SIG-M5 treated with dmso at 0.1 percent for 504 hours (cell line): Measurements from ENCODE around the gene ALCAM.
A peak's percentile ranks its signal among the peaks of the same experiment; 100 is the strongest.

ENCODE experiments used
- DNase-seq: peaks from one replicate; lab custom pipeline; 2025; ENCODE audit not compliant: unreplicated experiment; lab: John Stamatoyannopoulos, UW

The ALCAM gene

GRCh38 chr3:105466495-105467404, 100.0 kb downstream of the ALCAM start:
- DNase-seq: no peak

GRCh38 chr3:105470851-105471250, 104.1 kb downstream of the ALCAM start:
- DNase-seq: no peak

- no peak for DNase-seq
These were observed 107.0 kb downstream of the ALCAM start for GRCh38 chr3:105473521-105474223.

DNA sequence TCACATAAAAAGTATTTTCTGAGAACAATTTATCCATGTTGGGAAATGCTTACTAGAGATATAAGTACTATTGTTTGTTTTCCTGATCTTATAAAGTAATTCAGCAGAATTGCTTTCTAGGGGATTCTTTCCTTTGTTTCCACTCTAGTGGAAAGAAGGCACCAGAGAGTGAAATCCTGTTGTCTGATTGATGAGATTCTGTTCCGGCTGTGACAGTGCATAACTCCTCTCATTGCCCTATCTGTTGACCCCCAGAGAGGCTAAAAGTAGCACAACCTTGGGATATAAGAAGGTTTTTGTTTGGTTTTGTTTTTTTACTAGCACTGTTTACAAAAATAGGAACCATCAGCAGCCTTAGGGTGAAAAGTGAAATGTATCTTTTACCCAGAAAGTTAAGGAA, 114.1 kb downstream of the ALCAM start:
- no peak for DNase-seq

- DNase-seq: no peak
These were observed 116.8 kb downstream of the ALCAM start for GRCh38 chr3:105483476-105483875.

DNA sequence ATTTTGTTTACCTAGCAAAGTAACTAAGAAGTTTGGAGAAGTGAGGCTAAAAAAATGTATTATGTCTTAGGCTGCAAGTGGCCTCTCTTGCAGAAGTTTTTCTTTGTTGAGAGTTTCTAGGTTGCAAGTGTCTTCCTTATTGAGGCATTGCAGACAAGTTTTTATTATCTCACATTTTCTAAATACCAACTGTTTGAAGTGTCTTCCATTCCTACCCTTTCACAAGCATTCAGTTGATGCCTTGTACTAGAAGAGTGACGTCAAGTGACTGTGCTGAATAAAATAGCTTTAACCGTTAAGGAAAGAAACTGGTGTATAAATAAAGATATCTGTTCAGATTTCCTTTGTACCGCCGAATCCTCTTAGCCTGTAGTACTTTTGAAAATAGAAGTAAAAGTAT, 123.3 kb downstream of the ALCAM start:
- no peak for DNase-seq

DNA sequence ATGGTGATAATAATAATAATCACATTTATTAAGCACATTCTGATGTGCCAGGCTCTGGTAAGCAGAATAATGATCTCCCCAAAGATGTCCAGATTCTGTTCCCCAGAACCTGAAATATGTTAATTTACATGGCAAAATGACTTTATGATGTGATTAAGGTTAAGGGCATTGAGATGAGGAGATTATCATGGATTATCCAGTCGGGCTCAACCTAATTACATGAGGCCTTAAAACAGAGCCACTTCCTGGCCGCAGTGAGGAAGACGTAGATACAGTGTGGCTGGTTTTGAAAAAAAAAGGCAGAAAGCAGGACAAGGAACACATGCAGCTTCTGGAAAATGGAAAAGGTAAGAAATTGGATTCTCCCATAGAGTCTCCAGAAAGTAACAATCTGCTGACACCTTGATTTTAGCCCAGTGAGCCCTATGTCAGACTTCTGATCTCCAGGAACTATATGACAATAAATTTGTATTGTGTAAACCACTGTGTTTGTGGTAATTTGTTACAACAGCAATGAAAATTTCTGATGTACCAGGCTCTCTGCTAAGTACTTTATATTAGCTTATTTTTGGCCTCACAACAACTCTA, 126.7 kb downstream of the ALCAM start:
- DNase-seq: no peak

DNA sequence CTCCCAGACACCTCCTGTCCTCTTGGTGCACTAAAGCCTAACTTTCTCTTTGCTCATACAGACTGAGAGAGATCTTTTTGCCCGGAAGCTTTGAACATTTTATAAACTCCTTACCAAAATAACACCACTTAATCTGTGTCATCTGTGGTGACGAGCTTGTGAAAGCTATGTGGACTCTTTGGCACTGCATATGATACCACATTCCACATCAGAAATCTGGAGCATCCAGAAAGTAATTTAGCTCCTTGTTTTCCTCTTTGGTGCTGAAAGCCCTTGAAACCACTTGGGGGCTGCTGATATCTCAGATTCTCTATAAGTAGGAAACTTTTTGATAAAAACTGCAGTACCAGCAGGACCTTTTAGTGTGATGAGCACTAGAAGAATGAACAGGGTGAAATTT, 128.3 kb downstream of the ALCAM start:
- DNase-seq: no peak

DNA sequence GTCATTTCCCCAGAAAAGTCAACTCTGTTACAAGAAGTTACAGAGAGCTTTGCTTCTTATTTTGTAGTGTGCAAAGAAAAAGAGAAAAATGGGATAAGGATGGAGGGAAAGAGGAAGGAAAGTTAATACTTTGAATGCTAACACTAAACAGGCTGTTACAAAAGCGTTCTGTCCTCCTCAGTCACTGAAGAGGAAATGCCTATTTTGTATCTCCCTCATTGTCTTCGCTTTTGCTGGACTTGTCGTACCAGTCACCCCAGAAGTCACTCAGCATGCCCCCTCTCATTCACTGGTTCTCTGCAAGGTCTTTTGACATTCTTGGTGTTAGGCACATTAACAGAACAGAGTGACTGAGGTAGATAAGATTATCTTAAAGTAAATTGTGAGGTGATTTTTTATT, 129.6 kb downstream of the ALCAM start:
- no peak for DNase-seq

DNA sequence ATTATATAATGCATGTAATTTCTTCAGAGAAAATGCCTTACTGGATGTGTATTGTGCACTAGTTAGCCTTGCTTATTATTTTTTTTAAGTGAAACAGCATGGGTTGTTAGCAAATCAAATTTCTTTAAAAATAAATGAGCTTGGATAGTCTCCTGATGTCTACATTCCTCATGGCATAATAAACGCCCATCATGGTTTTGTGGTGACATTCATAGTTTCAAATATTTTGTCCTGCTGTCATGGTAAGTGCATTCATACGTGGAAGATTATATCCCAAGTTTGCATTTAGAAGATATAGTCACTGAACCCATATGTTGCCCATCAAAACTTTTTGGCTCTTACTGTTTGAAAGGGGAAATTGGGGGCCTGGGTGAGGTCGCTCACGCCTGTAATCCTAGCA, 130.7 kb downstream of the ALCAM start:
- DNase-seq: no peak

DNA sequence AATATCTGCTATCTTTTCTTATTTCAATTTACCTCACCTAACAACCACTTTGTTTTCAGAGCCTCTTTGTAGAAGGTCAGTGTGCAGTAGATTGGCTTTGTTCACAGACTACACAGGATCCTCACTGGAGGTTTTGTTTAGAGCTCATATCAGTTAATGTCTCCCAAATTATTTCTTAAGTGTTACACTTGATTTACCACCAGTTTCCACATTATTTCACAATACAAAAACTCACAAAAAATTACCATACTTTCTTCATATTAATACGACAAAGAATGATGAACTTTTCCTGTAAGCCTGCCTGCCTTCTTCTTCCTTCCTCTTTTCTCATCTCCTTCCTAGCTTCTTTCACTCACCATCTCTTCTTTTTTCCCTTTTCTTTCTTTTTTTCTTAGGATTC, 133.3 kb downstream of the ALCAM start:
- DNase-seq: no peak

- DNase-seq: no peak
These were observed 135.6 kb downstream of the ALCAM start for GRCh38 chr3:105502333-105502732.

DNA sequence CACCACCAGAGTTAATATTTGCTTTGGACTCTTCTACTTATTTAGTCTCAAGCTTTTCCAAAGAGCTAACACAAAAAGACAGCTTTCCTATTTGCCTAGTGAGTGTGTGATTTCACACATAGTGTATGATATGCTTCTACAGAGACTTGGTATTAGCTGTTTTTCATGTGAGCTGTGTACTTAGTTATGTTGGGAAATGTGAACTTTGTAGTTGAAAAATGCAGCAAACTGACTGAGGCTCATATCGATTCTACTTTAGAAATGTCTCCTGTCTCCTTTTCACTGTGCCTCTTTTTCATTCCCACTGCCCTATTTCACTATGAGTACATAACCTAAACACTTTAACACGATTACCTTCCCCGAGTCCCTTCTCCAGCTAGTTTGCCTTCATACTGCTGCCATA, 136.5 kb downstream of the ALCAM start:
- no peak for DNase-seq

DNA sequence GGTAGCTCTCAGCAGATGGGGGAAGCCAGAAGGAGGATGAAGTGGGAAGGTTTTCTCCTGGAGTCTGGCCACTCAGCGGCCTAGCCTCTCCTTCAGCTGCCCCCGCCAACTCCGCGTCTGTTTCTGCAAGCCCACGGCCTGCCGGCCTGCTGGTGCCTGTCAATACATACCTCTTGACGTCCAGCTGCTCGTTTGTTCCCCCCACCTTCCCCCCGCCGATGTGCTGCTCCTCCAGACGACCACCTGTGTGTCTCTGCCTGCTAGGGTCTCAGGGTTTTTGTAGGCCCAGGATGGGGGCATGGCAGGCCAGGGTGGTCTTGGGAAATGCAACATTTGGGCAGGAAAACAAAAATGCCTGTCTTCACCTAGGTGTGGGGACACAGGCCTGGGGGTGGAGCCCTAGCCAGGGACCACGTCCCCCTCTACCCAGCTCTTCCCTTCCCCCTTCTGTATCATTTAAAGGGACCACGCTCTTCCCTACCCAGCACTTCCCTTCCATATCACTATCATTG, 137.8 kb downstream of the ALCAM start:
- no peak for DNase-seq

DNA sequence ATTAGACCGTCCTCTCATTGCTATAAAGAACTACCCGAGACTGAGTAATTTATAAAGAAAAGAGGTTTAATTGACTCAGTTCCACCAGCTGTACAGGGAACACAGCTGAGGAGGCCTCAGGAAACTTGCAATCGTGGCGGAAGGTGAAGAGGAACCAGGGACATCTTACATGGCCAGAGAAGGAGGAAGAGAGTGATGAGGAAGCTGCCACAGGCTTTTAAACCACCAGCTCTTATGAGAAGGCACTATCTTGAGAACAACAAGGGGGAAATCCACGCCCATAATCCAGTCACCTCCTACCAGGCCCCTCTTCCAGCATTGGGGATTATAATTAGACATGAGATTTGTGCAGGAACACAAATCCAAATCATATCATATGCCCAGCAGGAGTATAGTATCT, 138.5 kb downstream of the ALCAM start:
- DNase-seq: peak; percentile 18

DNA sequence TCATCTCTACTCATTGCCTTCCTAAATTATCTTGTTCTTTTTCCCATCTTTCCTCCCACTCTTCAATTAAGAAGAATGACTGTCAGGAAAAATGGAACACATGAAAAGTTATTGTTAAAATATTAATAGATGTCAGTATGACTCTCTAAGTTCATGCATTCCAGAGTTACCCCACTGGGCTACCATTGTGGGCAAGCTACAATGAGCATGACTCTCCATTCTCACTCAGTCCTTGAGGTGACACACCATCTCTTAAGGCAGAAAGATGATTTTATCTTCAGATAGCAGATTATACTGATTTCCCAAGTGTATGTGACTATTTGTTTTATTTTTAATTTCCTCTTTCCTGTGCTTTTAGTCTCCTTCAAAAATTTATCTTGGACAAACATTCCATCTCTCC, 144.3 kb downstream of the ALCAM start:
- no peak for DNase-seq

DNA sequence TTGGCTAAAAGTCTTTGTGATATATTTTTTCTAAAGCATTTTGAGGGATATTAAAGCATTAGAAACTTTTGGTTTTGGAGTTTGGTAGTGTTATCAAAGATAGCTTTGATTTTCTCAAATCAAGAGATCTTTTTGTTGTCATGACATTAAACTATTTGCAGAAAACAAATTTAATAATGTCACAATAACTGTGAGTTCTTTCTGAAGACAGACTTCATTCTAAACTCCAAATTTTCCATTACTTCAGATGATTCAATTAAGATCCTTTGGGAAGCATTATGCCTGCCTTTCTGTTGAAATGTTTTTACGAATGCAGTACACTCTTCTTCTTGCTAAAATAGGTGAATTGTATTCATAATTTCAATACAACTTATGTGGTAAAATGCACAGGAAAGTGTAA, 145.4 kb downstream of the ALCAM start:
- no peak for DNase-seq

- DNase-seq: no peak
These were observed 146.3 kb downstream of the ALCAM start for GRCh38 chr3:105513042-105513441.

GRCh38 chr3:105513886-105514285, 147.2 kb downstream of the ALCAM start:
- no peak for DNase-seq

DNA sequence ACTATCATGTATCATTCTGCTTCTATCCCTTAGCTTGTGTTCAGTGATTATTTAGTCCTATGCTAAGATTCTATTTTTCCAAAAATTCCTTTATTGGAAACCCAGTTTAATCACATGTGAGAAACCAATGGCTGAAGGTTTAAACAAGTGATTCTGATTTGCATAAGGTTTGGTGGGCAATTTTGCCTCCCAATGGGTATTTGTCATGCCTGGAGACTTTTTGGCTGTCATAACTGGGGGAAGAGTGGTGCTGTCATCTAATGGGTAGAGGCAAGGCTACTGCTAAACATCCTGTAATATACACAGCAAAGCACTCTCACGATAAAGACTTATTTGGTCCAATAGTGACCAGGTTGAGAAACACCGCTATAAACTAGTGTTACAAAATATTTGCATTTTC, 148.7 kb downstream of the ALCAM start:
- no peak for DNase-seq

GRCh38 chr3:105516972-105517371, 150.3 kb downstream of the ALCAM start:
- DNase-seq: no peak

DNA sequence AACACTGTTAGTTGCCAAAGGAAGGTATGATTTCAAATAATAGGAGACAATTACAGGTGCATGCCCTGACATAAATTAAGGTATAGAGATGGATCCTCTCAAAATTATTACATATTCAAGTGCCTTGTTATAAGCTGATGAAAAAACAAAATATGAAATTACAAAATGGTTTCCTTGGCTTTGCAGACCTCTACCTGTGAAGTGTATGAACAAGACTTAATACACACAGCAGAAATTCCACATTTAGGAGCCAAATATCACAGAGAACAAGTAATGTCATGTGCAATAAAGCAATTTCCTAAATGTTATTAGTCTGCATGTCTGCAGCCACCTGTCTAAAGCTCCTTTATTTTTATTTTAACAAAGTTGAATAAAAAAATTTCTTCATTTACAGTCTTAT, 151.5 kb downstream of the ALCAM start:
- DNase-seq: no peak
